ENCODE results near the gene TXLNB.

DNA sequence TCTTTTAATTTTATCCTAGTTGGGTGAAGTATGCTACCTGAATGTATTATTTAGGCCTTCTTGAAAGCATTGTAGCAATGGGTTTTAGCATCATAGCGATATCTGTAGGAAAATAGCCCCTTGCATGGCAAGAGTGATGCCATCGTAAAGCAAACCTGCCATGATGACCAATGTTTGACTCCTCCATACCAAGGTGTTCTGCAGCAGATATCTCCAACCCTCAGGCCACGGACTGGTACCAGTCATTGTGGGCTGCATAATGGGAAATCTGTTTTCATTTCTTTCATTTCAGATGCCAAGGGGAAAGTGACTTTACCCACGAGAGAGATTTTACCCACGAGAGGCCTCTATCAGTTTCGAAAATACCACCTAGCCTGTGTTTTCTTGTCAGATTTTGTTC, 6.2 kb downstream of the TXLNB start:
- TF ChIP-seq, protein P1, sequence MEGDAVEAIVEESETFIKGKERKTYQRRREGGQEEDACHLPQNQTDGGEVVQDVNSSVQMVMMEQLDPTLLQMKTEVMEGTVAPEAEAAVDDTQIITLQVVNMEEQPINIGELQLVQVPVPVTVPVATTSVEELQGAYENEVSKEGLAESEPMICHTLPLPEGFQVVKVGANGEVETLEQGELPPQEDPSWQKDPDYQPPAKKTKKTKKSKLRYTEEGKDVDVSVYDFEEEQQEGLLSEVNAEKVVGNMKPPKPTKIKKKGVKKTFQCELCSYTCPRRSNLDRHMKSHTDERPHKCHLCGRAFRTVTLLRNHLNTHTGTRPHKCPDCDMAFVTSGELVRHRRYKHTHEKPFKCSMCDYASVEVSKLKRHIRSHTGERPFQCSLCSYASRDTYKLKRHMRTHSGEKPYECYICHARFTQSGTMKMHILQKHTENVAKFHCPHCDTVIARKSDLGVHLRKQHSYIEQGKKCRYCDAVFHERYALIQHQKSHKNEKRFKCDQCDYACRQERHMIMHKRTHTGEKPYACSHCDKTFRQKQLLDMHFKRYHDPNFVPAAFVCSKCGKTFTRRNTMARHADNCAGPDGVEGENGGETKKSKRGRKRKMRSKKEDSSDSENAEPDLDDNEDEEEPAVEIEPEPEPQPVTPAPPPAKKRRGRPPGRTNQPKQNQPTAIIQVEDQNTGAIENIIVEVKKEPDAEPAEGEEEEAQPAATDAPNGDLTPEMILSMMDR (conservative IDR thresholded peaks at IDR 0.05; ENCODE audit: low read depth, low read length), result no peak
- TF ChIP-seq EZH2 (IDR thresholded peaks at IDR 0.05; ENCODE audit: borderline replicate concordance, low read depth, low read length, poor library complexity, severe bottlenecking), result no peak

All from A673 (cell line).